Astrocyte (in vitro differentiated cells and primary cell): ENCODE data around the gene BHLHE23. TPM values are rescaled to one million over a fixed set of nuclear protein-coding genes. Genes with fewer than 3 reads are reported as not detected.

ENCODE experiments used
- DNase-seq: peaks from one replicate; pipeline ENCODE4 v3.0.0-alpha.2; 2010; ENCODE audit warnings: low read depth
- FAIRE-seq: peaks from 2 replicates; lab custom pipeline; 2011; peaks lifted over from hg19 to GRCh38; lab: Jason Lieb, UNC
- H2AFZ ChIP-seq: 2 replicates; pipeline ENCODE4 v1.6.0; 2012; ENCODE audit warnings: low read depth, low read length, inconsistent platforms
- H3K27ac ChIP-seq: 2 replicates; pipeline ENCODE4 v1.5.1; 2011; ENCODE audit warnings: low read depth, low read length, inconsistent platforms
- H3K27me3 ChIP-seq: 2 replicates; pipeline ENCODE4 v1.6.0; 2011; ENCODE audit warnings: low read length, inconsistent platforms; ENCODE audit not compliant: insufficient read depth
- H3K36me3 ChIP-seq: 2 replicates; pipeline ENCODE4 v1.5.1; 2011; ENCODE audit warnings: low read length, inconsistent platforms; ENCODE audit not compliant: insufficient read depth
- H3K4me1 ChIP-seq: 2 replicates; pipeline ENCODE4 v1.5.1; 2011; ENCODE audit warnings: low read length, inconsistent platforms; ENCODE audit not compliant: insufficient read depth
- H3K4me2 ChIP-seq: 2 replicates; pipeline ENCODE4 v1.6.0; 2012; ENCODE audit warnings: low read length, inconsistent platforms
- H3K4me3 ChIP-seq: 2 replicates; pipeline ENCODE4 v1.5.1; 2011; ENCODE audit warnings: low read depth, mild to moderate bottlenecking, low read length, inconsistent platforms; ENCODE audit not compliant: insufficient read depth
- H3K79me2 ChIP-seq: 2 replicates; pipeline ENCODE4 v1.6.0; 2012; ENCODE audit warnings: mild to moderate bottlenecking, low read length, inconsistent platforms; ENCODE audit not compliant: insufficient read depth
- H3K9ac ChIP-seq: 2 replicates; pipeline ENCODE4 v1.6.0; 2012; ENCODE audit warnings: mild to moderate bottlenecking, low read length, inconsistent platforms
- H3K9me3 ChIP-seq: 2 replicates; pipeline ENCODE4 v1.5.1; 2012; ENCODE audit warnings: low read depth, mild to moderate bottlenecking, low read length, inconsistent platforms; ENCODE audit not compliant: insufficient read depth
- H4K20me1 ChIP-seq: 2 replicates; pipeline ENCODE4 v1.6.0; 2012; ENCODE audit warnings: low read length, inconsistent platforms; ENCODE audit not compliant: insufficient read depth
- H3K27ac Mint-ChIP-seq: one replicate; pipeline ENCODE4 v1.8.0; 2021; ENCODE audit warnings: mild to moderate bottlenecking, mixed read lengths; ENCODE audit not compliant: unreplicated experiment
- H3K27me3 Mint-ChIP-seq: one replicate; pipeline ENCODE4 v1.8.0; 2021; ENCODE audit warnings: low read depth, mixed read lengths; ENCODE audit not compliant: unreplicated experiment
- H3K36me3 Mint-ChIP-seq: one replicate; pipeline ENCODE4 v1.8.0; 2021; ENCODE audit warnings: low read depth, mixed read lengths; ENCODE audit not compliant: unreplicated experiment
- H3K4me1 Mint-ChIP-seq: one replicate; pipeline ENCODE4 v1.8.0; 2021; ENCODE audit warnings: low read depth, mixed read lengths; ENCODE audit not compliant: unreplicated experiment
- H3K4me3 Mint-ChIP-seq: one replicate; pipeline ENCODE4 v1.8.0; 2021; ENCODE audit warnings: mild to moderate bottlenecking, moderate library complexity, mixed read lengths; ENCODE audit not compliant: unreplicated experiment
- H3K9me3 Mint-ChIP-seq: one replicate; pipeline ENCODE4 v1.8.0; 2021; ENCODE audit warnings: mild to moderate bottlenecking, mixed read lengths; ENCODE audit not compliant: unreplicated experiment
- EZH2 ChIP-seq: IDR thresholded peaks from 2 replicates; pipeline ENCODE4 v1.6.1; 2012; ENCODE audit warnings: mild to moderate bottlenecking, low read length, inconsistent platforms; ENCODE audit not compliant: insufficient read depth
- total RNA-seq: library from RNA; stranded (reverse); gene quantifications from 2 replicates; pipeline ENCODE4 v1.2.1, GENCODE V29; 2021
- TF ChIP-seq, protein P1 (sequence below): IDR thresholded peaks from 2 replicates; pipeline ENCODE4 v1.5.1; 2011; ENCODE audit warnings: low read depth, mild to moderate bottlenecking, inconsistent platforms, low read length, moderate library complexity; ENCODE audit not compliant: insufficient read depth

BHLHE23 gene
- total RNA-seq, 1 donor from 2014 or later: not detected

- FAIRE-seq (no peak), DNase-seq (no peak)
- no peaks in the 10 kb centered on the region for H3K4me1 ChIP-seq
- Mint-ChIP-seq H3K4me1 (no peaks in the 10 kb centered on the region), H3K9me3 (peaks cover 4% of the 10 kb centered on the region), H3K36me3 (no peaks in the 10 kb centered on the region), H3K27ac (no peak overlapping the region), H3K4me3 (no peak overlapping the region), H3K27me3 (peaks cover 17% of the 10 kb centered on the region)
- H4K20me1 ChIP-seq: peaks cover 10% of the 10 kb centered on the region
- H3K4me2 ChIP-seq: no peak overlapping the region
- H3K36me3 ChIP-seq: no peaks in the 10 kb centered on the region
- no peak overlapping the region for H3K27ac ChIP-seq
- H3K4me3 ChIP-seq: no peak overlapping the region
- no peak overlapping the region for H2AFZ ChIP-seq
- H3K79me2 ChIP-seq: no peaks in the 10 kb centered on the region
- H3K27me3 ChIP-seq: peaks cover 19% of the 10 kb centered on the region
- no peak overlapping the region for H3K9ac ChIP-seq
- TF ChIP-seq, protein P1, sequence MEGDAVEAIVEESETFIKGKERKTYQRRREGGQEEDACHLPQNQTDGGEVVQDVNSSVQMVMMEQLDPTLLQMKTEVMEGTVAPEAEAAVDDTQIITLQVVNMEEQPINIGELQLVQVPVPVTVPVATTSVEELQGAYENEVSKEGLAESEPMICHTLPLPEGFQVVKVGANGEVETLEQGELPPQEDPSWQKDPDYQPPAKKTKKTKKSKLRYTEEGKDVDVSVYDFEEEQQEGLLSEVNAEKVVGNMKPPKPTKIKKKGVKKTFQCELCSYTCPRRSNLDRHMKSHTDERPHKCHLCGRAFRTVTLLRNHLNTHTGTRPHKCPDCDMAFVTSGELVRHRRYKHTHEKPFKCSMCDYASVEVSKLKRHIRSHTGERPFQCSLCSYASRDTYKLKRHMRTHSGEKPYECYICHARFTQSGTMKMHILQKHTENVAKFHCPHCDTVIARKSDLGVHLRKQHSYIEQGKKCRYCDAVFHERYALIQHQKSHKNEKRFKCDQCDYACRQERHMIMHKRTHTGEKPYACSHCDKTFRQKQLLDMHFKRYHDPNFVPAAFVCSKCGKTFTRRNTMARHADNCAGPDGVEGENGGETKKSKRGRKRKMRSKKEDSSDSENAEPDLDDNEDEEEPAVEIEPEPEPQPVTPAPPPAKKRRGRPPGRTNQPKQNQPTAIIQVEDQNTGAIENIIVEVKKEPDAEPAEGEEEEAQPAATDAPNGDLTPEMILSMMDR: no peak
- TF ChIP-seq EZH2: no peak
- H3K9me3 ChIP-seq: no peaks in the 10 kb centered on the region
Observed at GRCh38 chr20:63054681-63055240, 48.0 kb upstream of the BHLHE23 start.

- peaks cover 4% of the 10 kb centered on the region for H3K9me3 Mint-ChIP-seq
- Histone ChIP-seq H3K27ac (no peak overlapping the region), H3K9me3 (no peaks in the 10 kb centered on the region), H3K4me3 (no peak overlapping the region), H3K27me3 (peaks cover 19% of the 10 kb centered on the region), H2AFZ (no peak overlapping the region), H3K4me1 (no peaks in the 10 kb centered on the region), H3K9ac (no peak overlapping the region), H3K36me3 (no peaks in the 10 kb centered on the region), H3K79me2 (no peaks in the 10 kb centered on the region), H3K4me2 (no peak overlapping the region), H4K20me1 (peaks cover 10% of the 10 kb centered on the region)
- no peak overlapping the region for H3K4me3 Mint-ChIP-seq
- DNase-seq (no peak), FAIRE-seq (no peak)
- H3K4me1 Mint-ChIP-seq: no peaks in the 10 kb centered on the region
- TF ChIP-seq, protein P1: no peak
- no peak for TF ChIP-seq EZH2
- H3K27me3 Mint-ChIP-seq: peaks cover 18% of the 10 kb centered on the region
- no peaks in the 10 kb centered on the region for H3K36me3 Mint-ChIP-seq
- H3K27ac Mint-ChIP-seq: no peak overlapping the region
Observed at GRCh38 chr20:63054103-63054474, 47.3 kb upstream of the BHLHE23 start.

DNA sequence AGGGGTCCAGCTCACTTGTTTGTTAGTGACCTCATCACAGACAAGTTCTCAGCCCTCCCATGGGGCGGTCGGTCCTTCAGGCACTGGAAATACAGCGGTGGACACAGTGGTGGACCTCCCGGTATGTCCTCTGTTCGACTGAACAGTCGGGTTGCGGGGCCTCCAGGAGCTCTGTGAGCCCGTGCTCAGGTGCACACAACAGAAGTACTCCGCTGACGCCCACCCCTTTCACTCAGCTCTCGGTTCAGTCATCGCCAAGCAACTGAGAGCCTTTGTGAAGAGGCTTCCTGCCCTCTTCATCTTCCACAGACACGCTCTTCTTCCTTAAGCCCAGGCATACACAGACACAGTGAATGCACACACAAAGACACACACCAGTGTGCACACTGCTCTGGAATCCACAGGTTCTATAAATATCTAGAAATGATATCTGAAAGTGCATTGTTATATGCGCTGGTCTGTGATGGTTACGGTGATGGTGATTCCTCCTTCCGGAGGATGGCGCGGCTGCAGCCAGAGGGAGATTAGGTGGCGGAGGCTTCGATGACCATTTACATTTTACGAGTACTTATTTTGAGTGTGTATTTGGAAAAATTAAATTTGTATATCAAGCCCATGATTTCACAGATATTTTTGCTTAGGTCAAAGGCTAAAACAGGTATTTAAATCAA, 46.8 kb upstream of the BHLHE23 start:
- no peak for DNase-seq
- H3K27me3 Mint-ChIP-seq: peaks cover 18% of the 10 kb centered on the region
- no peak overlapping the region for H3K9ac ChIP-seq

More for the DNA sequence above, 46.8 kb upstream of the BHLHE23 start:
- no peaks in the 10 kb centered on the region for H3K79me2 ChIP-seq
- H3K4me3 Mint-ChIP-seq: no peak overlapping the region
- no peaks in the 10 kb centered on the region for H3K9me3 ChIP-seq
- H3K4me2 ChIP-seq: no peak overlapping the region
- FAIRE-seq: no peak
- no peak overlapping the region for H3K4me3 ChIP-seq
- H3K36me3 Mint-ChIP-seq: no peaks in the 10 kb centered on the region
- H3K27me3 ChIP-seq: peaks cover 19% of the 10 kb centered on the region
- H3K4me1 ChIP-seq: no peaks in the 10 kb centered on the region
- H2AFZ ChIP-seq: no peak overlapping the region
- no peaks in the 10 kb centered on the region for H3K4me1 Mint-ChIP-seq
- no peak overlapping the region for H3K27ac Mint-ChIP-seq
- peaks cover 10% of the 10 kb centered on the region for H4K20me1 ChIP-seq
- no peaks in the 10 kb centered on the region for H3K36me3 ChIP-seq
- no peak overlapping the region for H3K27ac ChIP-seq
- H3K9me3 Mint-ChIP-seq: peaks cover 4% of the 10 kb centered on the region
- TF ChIP-seq, protein P1: no peak
- TF ChIP-seq EZH2: no peak
